ENCODE results near the gene MUC5AC.
A peak's percentile ranks its signal among the peaks of the same experiment; 100 is the strongest.

The MUC5AC gene

GRCh38 chr11:1122664-1123002, 35.1 kb upstream of the MUC5AC start:
- DNase-seq: no peak

DNA sequence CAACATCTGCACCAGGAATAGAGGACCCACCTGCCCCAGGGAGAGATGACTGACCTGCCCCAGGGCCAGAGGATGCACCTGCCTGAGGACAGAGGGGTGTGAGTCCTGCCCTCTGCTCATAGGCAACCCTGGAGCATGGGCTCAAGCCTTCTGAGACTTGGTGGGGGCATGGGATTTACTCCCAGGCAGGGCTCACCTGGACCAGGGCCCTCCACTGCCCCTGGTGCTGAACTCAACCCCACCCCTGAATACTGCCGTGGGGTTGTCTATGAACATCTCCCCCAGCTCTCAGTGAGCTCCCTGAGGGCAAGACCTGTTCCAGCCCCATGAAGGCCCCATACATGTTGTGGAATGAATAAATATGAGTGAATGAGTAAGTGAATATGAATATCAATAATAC, 33.8 kb upstream of the MUC5AC start:
- DNase-seq: no peak

DNA sequence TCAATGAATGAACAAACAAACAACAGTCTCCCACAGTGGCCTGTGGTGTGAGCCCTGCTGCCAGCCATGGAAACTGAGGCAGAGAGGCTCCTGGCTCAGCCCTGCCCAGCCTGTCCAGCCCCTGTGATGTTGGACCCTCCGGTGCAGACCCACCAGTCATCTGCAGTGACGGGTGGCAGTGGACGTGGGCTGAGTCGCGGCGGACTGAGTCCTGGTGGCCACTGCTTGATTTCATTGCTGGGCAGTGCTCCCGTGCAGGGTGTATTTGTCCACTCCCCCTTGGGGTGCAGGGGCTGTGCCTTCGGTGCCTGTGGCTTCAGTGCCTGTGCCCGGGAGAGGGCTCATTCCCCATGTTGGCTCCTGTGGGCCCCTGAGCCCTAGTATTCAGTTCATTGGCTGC, 31.9 kb upstream of the MUC5AC start:
- no peak for DNase-seq

DNA sequence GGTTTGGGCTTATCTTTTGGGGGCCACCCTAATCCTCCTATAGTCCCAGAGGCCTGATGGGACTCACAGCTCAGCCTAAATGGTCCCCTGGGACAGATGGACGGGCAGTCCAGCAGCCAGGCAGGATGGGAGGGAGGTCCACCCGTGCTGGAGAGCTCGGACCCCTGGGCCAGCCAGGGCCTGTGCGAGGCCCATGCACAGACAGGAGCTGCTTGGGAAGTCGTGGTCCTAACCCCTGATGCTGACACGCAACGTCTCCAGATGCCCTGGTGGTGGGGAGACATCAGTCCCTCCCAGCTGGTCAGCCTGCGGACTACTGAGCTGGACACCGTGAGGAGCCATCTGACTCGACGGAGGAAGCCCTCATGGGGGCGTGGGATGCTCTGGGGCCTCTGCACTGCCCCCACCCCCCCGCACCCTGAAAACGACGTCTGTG, 31.2 kb upstream of the MUC5AC start:
- DNase-seq: no peak

DNA sequence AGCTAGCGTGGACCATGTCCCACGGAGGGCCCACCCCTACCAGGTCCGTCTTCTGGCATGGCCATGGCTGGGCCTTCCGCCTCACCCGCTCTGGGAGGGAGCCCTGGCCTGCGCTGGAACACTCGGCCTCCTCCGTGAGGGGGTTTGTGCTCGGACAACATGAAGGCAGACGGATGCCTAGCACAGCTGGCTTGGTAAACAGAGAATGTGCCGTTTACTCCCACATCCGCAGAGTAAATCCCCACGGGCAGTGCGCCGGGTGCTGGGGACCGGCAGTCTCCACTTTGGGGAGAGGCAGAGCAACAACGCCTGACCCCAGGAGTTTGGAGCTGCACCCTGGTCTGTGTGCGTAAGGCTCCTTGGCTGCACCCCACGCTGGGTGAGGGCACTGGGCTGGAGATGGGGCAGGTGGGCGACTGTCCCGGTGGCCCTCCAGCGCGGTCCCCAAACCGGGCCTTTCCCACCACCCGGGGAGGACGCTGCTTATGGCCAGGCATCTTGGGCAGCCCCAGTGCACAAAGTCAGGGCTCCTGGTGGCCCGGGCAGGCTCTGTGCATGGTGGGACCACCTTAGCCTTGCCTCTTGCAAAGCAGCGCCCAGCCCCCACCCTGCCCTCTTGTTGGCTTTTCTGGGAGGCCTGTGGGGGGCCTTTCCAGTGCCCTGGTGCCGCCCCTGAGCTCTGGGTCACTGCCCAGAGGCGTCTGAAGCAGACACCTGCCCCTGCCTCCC, 30.7 kb upstream of the MUC5AC start:
- DNase-seq: no peak

DNA sequence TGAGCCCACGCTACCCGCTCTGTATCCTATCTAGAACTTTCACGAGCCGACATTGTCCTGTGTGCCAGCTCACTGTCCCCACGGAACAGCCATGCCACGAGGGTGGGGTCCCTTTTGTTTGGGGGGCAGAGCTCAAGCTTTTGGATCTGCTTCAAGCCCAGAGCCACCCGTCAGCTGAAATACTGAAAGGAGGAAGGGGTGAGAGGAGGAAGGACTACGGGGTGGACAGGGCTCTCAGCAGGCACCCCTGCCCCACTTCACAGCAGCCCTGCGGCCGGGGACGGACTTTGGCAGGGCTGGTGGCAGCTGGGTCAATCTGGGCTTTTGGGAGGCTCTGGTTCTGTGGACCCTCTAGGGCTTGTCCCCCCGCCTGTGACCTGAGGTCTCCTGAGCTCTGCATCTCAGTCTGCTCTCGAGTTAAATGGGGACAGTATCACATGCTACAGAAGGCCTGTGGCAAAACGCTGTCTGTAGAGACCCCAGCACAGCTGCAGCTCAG, 30.0 kb upstream of the MUC5AC start:
- no peak for DNase-seq

DNA sequence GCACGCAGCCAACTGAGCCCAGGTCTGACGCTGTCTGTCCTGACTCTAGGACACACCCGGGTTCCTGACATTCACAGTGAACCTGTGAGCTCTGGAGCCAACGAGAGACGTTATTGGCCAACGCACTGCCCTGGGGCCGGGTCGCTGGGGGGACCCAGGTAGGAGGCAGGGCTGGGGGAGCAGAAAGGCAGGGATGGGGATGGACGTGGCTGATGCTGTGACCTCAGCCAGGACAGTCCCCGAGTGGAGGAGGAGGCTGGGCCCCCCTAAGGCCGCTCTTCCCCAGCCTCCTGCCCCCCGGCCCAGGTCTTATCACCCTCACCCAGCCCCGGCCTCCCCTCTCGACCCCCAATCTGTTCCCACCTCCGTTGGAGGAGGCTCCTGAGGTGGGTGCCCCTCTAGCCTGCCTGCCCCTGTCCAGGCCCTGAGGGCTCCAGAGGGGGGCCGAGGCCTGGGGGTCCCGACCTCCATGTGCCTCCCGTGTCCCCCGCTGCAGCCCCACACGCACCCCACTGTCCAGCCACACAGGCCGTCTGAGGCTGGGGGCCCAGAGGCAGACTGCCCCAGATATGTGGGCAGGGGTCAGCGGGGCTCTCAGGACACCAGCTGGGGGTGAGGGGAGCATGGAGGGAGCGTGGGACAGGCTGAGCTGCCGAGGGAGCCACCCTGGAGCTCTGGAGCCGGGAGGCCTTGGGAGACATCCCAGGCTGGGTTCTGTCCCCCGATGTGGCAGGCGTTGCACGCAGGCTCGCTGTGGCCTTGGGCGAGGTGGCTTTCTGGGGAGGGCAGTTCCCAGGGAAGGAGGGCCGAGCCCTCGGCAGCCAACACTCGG, 29.2 kb upstream of the MUC5AC start:
- no peak for DNase-seq

- no peak for DNase-seq
Observed at GRCh38 chr11:1129143-1129610, 28.6 kb upstream of the MUC5AC start.

- no peak for DNase-seq
Observed at GRCh38 chr11:1129611-1130160, 28.1 kb upstream of the MUC5AC start.

DNA sequence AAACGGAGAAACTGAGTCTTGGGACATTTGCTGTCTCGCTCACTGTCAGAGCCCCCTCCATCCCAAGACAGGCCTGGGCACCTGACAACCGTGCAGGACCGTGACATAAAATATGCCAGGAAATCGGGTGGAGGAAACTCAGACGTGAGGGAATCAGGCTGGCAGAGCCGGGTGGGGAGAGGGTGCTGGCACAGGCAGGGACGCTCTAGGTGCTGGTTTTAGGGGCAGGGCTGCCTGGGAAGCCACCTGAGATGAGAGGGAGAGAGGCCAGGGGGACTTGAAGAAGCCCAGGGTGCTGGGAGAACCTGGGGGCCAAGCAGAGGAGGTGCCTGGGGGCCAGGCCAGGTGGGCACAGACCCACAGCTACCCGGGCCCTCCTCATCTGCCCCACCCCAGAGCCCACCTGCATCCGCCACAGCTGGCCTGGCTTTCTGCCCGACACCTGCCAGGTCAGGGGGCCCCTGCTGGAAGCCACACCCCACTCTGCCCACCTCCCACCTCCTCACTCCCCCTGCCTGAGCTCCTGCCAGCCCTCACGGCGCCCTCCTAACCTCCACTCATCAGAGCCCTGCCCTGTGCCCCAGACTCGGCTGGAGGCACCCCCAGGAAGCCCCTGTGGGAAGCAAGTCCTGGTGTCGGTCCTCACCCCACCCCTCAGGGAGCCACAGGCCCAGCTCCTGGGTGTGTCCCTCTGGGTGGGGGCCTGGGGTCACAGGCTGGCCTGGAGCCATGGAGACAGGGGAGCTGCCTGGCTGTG, 27.3 kb upstream of the MUC5AC start:
- DNase-seq: peak; percentile 93

- peak; percentile 64 for DNase-seq
Observed at GRCh38 chr11:1131033-1131911, 26.5 kb upstream of the MUC5AC start.

DNA sequence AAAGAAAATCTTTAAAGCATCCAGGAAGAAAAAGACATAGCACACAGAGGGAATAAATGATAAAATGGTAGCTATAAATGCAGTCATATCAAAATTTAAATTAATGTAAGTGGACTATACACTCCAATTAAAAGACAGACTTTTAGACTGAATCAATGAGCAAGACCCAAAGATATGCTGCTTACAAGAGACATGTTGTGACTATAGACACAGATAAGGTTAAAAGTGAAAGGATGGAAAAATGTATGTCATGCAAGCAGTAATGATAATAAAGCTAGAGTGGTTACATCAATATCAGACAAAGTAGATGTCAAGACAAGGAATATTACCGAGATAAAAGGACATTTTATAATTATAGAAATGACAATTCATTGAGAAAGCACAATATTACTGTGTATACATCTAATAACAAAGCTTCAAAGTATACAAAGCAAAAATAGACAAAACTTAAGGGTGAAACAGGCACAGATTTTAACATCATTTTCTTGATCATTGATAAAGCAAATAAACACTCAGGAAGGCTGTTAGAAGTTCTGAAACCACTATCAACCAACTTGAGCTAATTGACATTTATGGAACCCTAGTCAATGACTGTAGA, 22.8 kb upstream of the MUC5AC start:
- no peak for DNase-seq

DNA sequence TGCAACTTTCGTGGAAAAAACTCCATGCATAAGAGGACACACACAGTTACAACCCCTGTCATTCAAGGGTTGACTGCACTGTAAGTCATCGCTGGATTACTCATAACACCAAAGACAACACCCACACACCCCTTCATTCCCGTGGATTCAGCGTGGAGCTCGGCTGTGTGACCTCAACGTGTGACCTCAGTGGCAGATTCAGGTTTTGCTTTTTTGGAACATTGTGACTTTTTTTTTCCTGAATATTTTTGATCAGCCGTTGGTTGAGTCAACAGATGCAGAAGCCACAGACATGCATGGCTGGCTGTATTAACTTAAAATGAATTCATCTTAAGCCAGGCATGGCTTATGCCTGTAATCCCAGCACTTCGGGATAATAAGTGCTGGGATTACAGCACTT, 19.7 kb upstream of the MUC5AC start:
- no peak for DNase-seq

DNA sequence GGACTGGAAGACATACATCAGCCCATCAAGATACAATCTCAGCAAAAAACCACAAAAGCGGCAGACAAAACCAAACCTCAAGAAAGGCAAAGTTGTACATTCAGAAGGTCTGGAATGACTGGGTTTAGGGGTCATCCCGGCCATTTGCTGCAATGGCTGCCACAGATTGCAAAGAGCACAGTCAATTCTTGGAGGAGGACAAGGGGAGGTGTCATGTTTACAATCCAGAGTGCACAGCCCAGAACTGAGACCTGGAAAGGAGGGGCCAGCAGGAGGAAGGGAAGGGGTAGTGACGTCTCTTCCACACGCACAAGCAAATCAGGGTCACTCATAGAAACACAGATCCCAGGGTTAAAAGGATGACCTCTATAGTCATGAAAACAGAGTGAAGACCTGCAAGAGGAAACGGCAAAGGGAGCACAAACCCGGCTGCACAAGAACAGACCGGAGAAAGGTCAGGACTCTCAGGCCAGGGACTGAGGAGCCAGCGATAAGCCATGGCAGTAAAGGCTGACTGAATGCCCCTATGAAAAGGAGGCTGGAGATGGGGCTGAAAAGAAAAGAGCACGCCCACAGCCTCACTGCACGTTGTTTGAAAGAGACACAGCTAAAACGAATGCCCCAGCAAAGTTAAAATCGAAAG, 18.2 kb upstream of the MUC5AC start:
- no peak for DNase-seq

- no peak for DNase-seq
Observed at GRCh38 chr11:1140642-1141490, 16.9 kb upstream of the MUC5AC start.

- no peak for DNase-seq
Observed at GRCh38 chr11:1146365-1146764, 11.4 kb upstream of the MUC5AC start.

DNA sequence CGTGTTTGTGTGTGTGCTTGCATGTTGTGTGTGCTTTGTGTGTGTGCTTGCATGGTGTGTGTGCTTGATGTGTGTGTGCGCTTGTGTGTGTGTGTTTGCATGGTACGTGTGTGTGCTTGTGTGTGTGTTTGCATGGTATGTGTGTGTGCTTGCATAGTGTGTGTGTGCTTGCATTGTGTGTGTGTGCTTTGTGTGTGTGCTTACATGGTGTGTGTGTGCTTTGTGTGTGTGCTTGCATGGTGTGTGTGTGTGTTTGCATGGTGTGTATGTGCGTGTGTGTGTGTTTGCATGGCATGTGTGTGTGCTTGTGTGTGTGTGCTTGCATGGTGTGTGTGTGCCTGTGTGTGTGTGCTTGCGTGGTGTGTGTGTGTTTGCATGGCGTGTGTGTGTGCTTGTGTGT, 10.0 kb upstream of the MUC5AC start:
- no peak for DNase-seq

- DNase-seq: no peak
Observed at GRCh38 chr11:1148752-1149180, 9.0 kb upstream of the MUC5AC start.

DNA sequence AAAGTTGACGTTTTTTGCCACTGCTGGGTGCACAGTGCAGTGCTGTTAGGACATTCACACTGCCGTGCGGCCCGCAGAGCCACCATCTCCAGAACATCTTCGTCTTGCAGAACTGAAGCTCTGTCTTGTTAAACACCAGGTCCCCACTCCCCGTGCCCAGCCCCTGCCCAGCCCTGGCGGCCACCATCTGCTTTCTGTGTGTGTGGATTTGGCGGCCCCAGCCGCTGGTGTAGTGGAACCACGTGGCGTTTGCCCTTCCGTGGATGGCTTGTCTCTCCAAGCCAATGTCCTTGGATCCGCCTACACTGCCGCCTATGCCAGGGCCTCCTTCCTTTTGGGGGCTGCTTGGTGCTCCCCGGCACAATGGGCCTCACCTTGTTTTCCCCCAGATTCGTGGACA, 8.2 kb upstream of the MUC5AC start:
- DNase-seq: no peak

DNA sequence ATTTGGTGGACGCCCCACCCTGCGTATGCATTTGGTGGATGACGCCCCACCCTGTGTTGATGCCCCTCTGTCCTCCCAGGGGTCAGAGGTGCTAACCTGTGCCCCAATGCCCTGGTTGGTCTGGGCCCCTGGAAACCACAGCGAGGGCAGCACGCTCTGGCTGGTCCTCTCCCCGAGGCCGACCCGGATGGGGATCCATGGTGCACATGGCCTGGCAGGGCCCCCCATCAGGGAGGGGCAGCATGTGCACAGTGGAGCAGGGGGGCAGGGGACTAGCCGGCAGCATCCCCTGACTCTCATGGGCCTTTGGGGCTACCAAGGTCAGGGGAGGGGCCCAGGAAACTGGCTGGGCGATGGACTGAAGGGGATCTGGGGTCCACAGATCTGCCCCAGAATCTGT, 7.6 kb upstream of the MUC5AC start:
- no peak for DNase-seq
